GM23338 (cell line): ENCODE results near the gene MORC1. TPM values are rescaled to one million over a fixed set of nuclear protein-coding genes. Genes with fewer than 3 reads are reported as not detected.

Source experiments
- ATAC-seq: fragments of 200-7000 bp; cut with Tn5 transposase; 3 replicates; pipeline ENCODE4 v1.9.1; 2020
- DNase-seq: peaks from one replicate; pipeline ENCODE4 v3.0.0-alpha.2; 2015; ENCODE audit warnings: low spot score
- H2AFZ ChIP-seq: fragments of 200-600 bp; sonication (generic); 2 replicates; pipeline ENCODE4 v1.8.0; 2016; ENCODE audit warnings: antibody characterized with exemption, mild to moderate bottlenecking, moderate library complexity
- H3F3A ChIP-seq: fragments of 200-600 bp; sonication (generic); replicated peaks from 2 replicates; pipeline ENCODE4 v1.8.0; 2017; ENCODE audit warnings: antibody characterized with exemption, mixed run types, low read depth
- H3K27ac ChIP-seq: fragments of 200-600 bp; sonication (generic); 2 replicates; pipeline ENCODE4 v1.6.1; 2016; ENCODE audit warnings: low read depth
- H3K27me3 ChIP-seq: fragments of 200-600 bp; sonication (generic); 2 replicates; pipeline ENCODE4 v1.8.0; 2016; ENCODE audit warnings: mild to moderate bottlenecking, mixed run types, moderate library complexity; ENCODE audit not compliant: insufficient read depth
- H3K36me3 ChIP-seq: fragments of 200-600 bp; sonication (generic); 2 replicates; pipeline ENCODE4 v1.8.0; 2016; ENCODE audit warnings: mild to moderate bottlenecking; ENCODE audit not compliant: insufficient read depth
- H3K4me1 ChIP-seq: fragments of 200-600 bp; sonication (generic); 2 replicates; pipeline ENCODE4 v1.8.0; 2016; ENCODE audit warnings: mild to moderate bottlenecking, moderate library complexity; ENCODE audit not compliant: insufficient read depth
- H3K4me2 ChIP-seq: fragments of 200-600 bp; sonication (generic); 2 replicates; pipeline ENCODE4 v1.7.1; 2017; ENCODE audit warnings: mixed run types
- H3K4me3 ChIP-seq: fragments of 200-600 bp; sonication (generic); 2 replicates; pipeline ENCODE4 v1.6.1; 2016; ENCODE audit warnings: mixed run types
- H3K79me2 ChIP-seq: fragments of 200-600 bp; sonication (generic); replicated peaks from 2 replicates; pipeline ENCODE4 v1.8.0; 2017; ENCODE audit warnings: mild to moderate bottlenecking; ENCODE audit not compliant: insufficient read depth
- H3K9me2 ChIP-seq: fragments of 200-600 bp; sonication (generic); 2 replicates; pipeline ENCODE4 v1.8.0; 2017; ENCODE audit not compliant: insufficient read depth
- H4K20me1 ChIP-seq: fragments of 200-600 bp; sonication (generic); replicated peaks from 2 replicates; pipeline ENCODE4 v1.8.0; 2017; ENCODE audit warnings: mild to moderate bottlenecking; ENCODE audit not compliant: insufficient read depth
- H3K27ac Mint-ChIP-seq: 2 replicates; pipeline ENCODE4 v1.8.0; 2020; ENCODE audit warnings: inconsistent platforms, mild to moderate bottlenecking, moderate library complexity, mixed read lengths
- H3K27me3 Mint-ChIP-seq: 3 replicates; pipeline ENCODE4 v1.8.0; 2022; ENCODE audit warnings: low read depth, mild to moderate bottlenecking, moderate library complexity, mixed read lengths, inconsistent platforms; ENCODE audit not compliant: insufficient read depth, poor library complexity
- H3K36me3 Mint-ChIP-seq: 3 replicates; pipeline ENCODE4 v1.8.0; 2021; ENCODE audit warnings: low read depth, mild to moderate bottlenecking, inconsistent platforms, moderate library complexity, mixed read lengths
- H3K4me1 Mint-ChIP-seq: 3 replicates; pipeline ENCODE4 v1.8.0; 2020; ENCODE audit warnings: mild to moderate bottlenecking, inconsistent platforms, mixed read lengths
- H3K4me3 Mint-ChIP-seq: 3 replicates; pipeline ENCODE4 v1.8.0; 2021; ENCODE audit warnings: moderate library complexity, mild to moderate bottlenecking, inconsistent platforms, mixed read lengths
- H3K9me3 Mint-ChIP-seq: 3 replicates; pipeline ENCODE4 v1.8.0; 2020; ENCODE audit warnings: moderate library complexity, mild to moderate bottlenecking, inconsistent platforms, mixed read lengths
- ZNF114 ChIP-seq: fragments of 250-450 bp; sonication (Bioruptor Pico); IDR thresholded peaks from 2 replicates; pipeline ENCODE4 v1.5.0; 2020; ENCODE audit warnings: mild to moderate bottlenecking, moderate library complexity
- polyA plus RNA-seq: library from polyadenylated mRNA; unstranded; fragments of >200 nt; fragmentation: Nextera tagmentation; extraction: Ambion mirVana; gene quantifications from 2 replicates; pipeline ENCODE4 v1.2.1, GENCODE V29; 2016
- total RNA-seq: library from RNA; depleted of rRNA; stranded (reverse); fragments of >200 nt; shearing (Covaris generic); gene quantifications from 2 replicates; pipeline ENCODE4 v1.2.3, GENCODE V29; 2014
- TF ChIP-seq, protein P1 (sequence below): fragments of 250-450 bp; sonication (Bioruptor Pico); IDR thresholded peaks from 2 replicates; pipeline ENCODE4 v1.5.0; 2020; ENCODE audit warnings: mild to moderate bottlenecking, moderate library complexity
- TF ChIP-seq, protein P2 (sequence below): IDR thresholded peaks from 2 replicates; pipeline ENCODE4 v1.6.1; 2016; ENCODE audit warnings: antibody characterized with exemption

Gene MORC1
- total and polyA plus RNA-seq, 2 experiments from 2014 or later = not detected

DNA sequence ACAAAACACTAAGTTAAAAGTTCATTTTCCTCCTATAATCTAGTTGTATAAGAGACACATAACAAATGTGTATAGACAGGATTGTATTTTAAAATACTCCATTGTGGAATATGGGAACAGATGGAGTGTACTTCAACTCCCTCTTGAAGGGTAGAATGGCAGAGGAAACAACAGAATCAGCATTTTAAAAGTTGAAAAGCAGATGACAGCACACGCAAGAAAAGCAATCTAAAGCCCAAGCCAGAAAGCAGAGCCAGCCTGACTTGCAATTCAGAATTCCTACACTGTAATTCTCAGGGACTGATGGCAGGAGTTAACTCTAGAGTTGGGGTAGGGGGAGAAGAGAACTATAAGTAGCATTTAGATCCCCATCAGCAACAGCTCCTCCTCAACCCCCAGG, 22.8 kb downstream of the MORC1 start (continued):
- TF ChIP-seq, protein P1, sequence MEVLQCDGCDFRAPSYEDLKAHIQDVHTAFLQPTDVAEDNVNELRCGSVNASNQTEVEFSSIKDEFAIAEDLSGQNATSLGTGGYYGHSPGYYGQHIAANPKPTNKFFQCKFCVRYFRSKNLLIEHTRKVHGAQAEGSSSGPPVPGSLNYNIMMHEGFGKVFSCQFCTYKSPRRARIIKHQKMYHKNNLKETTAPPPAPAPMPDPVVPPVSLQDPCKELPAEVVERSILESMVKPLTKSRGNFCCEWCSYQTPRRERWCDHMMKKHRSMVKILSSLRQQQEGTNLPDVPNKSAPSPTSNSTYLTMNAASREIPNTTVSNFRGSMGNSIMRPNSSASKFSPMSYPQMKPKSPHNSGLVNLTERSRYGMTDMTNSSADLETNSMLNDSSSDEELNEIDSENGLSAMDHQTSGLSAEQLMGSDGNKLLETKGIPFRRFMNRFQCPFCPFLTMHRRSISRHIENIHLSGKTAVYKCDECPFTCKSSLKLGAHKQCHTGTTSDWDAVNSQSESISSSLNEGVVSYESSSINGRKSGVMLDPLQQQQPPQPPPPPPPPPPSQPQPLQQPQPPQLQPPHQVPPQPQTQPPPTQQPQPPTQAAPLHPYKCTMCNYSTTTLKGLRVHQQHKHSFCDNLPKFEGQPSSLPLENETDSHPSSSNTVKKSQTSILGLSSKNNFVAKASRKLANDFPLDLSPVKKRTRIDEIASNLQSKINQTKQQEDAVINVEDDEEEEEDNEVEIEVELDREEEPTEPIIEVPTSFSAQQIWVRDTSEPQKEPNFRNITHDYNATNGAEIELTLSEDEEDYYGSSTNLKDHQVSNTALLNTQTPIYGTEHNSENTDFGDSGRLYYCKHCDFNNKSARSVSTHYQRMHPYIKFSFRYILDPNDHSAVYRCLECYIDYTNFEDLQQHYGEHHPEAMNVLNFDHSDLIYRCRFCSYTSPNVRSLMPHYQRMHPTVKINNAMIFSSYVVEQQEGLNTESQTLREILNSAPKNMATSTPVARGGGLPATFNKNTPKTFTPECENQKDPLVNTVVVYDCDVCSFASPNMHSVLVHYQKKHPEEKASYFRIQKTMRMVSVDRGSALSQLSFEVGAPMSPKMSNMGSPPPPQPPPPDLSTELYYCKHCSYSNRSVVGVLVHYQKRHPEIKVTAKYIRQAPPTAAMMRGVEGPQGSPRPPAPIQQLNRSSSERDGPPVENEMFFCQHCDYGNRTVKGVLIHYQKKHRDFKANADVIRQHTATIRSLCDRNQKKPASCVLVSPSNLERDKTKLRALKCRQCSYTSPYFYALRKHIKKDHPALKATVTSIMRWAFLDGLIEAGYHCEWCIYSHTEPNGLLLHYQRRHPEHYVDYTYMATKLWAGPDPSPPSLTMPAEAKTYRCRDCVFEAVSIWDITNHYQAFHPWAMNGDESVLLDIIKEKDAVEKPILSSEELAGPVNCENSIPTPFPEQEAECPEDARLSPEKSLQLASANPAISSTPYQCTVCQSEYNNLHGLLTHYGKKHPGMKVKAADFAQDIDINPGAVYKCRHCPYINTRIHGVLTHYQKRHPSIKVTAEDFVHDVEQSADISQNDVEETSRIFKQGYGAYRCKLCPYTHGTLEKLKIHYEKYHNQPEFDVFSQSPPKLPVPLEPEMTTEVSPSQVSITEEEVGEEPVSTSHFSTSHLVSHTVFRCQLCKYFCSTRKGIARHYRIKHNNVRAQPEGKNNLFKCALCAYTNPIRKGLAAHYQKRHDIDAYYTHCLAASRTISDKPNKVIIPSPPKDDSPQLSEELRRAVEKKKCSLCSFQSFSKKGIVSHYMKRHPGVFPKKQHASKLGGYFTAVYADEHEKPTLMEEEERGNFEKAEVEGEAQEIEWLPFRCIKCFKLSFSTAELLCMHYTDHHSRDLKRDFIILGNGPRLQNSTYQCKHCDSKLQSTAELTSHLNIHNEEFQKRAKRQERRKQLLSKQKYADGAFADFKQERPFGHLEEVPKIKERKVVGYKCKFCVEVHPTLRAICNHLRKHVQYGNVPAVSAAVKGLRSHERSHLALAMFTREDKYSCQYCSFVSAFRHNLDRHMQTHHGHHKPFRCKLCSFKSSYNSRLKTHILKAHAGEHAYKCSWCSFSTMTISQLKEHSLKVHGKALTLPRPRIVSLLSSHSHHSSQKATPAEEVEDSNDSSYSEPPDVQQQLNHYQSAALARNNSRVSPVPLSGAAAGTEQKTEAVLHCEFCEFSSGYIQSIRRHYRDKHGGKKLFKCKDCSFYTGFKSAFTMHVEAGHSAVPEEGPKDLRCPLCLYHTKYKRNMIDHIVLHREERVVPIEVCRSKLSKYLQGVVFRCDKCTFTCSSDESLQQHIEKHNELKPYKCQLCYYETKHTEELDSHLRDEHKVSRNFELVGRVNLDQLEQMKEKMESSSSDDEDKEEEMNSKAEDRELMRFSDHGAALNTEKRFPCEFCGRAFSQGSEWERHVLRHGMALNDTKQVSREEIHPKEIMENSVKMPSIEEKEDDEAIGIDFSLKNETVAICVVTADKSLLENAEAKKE (CRISPR knock-in tag) = no peak
- no peak for TF ChIP-seq ZNF114

DNA sequence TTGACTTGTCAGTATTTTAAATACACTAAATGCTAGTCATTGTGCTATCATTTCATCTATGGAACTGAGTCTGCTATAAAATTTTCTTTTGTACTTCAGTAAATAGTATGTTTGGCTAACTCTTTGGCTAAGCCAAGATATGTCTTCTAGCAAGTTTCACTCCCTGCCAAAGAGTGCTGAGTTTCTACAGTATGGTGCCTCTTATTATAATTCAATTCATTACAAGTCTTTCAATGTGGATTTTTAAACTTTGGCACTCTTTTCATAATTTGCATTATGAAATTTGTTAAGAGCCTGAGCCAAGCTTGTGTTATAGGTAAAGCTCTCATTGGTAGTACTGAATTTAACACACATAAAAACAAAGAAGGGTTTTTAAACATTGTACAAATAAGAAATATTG, 24.4 kb downstream of the MORC1 start:
- ATAC-seq (no peak), DNase-seq (no peak)
- H3F3A ChIP-seq = no peaks in the 10 kb centered on the region
- no peaks in the 10 kb centered on the region for H3K36me3 ChIP-seq
- H3K4me3 ChIP-seq = no peak overlapping the region
- no peaks in the 10 kb centered on the region for H3K79me2 ChIP-seq
- Mint-ChIP-seq H3K4me1 (no peaks in the 10 kb centered on the region; the same call in 2 of the 3 replicates), H3K27me3 (no peaks in the 10 kb centered on the region), H3K9me3 (no peaks in the 10 kb centered on the region), H3K4me3 (no peak overlapping the region), H3K27ac (no peak overlapping the region), H3K36me3 (no peaks in the 10 kb centered on the region)
- TF ChIP-seq, protein P1 (CRISPR knock-in tag) = no peak
- TF ChIP-seq, protein P2, sequence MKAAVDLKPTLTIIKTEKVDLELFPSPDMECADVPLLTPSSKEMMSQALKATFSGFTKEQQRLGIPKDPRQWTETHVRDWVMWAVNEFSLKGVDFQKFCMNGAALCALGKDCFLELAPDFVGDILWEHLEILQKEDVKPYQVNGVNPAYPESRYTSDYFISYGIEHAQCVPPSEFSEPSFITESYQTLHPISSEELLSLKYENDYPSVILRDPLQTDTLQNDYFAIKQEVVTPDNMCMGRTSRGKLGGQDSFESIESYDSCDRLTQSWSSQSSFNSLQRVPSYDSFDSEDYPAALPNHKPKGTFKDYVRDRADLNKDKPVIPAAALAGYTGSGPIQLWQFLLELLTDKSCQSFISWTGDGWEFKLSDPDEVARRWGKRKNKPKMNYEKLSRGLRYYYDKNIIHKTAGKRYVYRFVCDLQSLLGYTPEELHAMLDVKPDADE = no peak
- TF ChIP-seq ZNF114 = no peak
- no peak overlapping the region for H2AFZ ChIP-seq
- no peaks in the 10 kb centered on the region for H4K20me1 ChIP-seq
- no peak overlapping the region for H3K27ac ChIP-seq
- H3K27me3 ChIP-seq = no peaks in the 10 kb centered on the region
- no peak overlapping the region for H3K4me2 ChIP-seq
- H3K9me2 ChIP-seq = no peaks in the 10 kb centered on the region; the same call in 1 of the 2 replicates
- H3K4me1 ChIP-seq = no peaks in the 10 kb centered on the region
